ENCODE results near the gene MT1X. TPM values are rescaled to one million over a fixed set of nuclear protein-coding genes. Genes with fewer than 3 reads are reported as not detected.

Gene MT1X
- polyA plus RNA-seq, 1 donor (not counting 4 experiments of a cell fraction or from before 2014, with no cell fraction given), result 58.3 TPM

DNA sequence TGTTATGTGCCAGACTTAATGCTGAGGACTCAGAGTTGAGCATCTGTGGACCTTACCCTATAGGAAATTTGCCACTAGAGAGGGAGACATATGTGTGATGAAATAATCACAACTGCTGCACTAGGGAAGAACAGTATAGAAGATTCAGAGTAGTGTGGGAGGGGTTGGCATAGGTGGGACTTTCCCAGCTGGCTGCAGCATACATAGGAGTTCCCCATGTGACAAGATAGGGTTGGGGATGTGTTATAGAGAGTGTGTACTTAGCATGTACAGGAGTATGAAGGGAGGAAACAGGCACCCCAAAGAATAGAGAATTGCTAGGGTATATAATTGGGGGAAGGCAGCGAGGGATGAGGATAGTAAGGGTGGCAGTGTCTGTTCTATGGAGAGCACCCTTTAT, 50.6 kb downstream of the MT1X start:
- DNase-seq (ENCODE audit: low read depth, low spot score) (no peak), FAIRE-seq (no peak)
- no peak for TF ChIP-seq EZH2 (IDR thresholded peaks at IDR 0.05; ENCODE audit: low read length)
- TF ChIP-seq, protein P1, sequence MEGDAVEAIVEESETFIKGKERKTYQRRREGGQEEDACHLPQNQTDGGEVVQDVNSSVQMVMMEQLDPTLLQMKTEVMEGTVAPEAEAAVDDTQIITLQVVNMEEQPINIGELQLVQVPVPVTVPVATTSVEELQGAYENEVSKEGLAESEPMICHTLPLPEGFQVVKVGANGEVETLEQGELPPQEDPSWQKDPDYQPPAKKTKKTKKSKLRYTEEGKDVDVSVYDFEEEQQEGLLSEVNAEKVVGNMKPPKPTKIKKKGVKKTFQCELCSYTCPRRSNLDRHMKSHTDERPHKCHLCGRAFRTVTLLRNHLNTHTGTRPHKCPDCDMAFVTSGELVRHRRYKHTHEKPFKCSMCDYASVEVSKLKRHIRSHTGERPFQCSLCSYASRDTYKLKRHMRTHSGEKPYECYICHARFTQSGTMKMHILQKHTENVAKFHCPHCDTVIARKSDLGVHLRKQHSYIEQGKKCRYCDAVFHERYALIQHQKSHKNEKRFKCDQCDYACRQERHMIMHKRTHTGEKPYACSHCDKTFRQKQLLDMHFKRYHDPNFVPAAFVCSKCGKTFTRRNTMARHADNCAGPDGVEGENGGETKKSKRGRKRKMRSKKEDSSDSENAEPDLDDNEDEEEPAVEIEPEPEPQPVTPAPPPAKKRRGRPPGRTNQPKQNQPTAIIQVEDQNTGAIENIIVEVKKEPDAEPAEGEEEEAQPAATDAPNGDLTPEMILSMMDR (optimal IDR thresholded peaks at IDR 0.05 in 1 of 3, IDR thresholded peaks at IDR 0.05 in 1 of 3, conservative IDR thresholded peaks at IDR 0.05 in 1 of 3; ENCODE audit: extremely low read depth in 1 of 3, insufficient read depth in 2 of 3, low read length in 3 of 3), result no peak
- Histone ChIP-seq H3K79me2 (ENCODE audit: control insufficient read depth, insufficient read depth, low read length) (peaks cover 75% of the 10 kb centered on the region), H3K9me1 (ENCODE audit: control insufficient read depth, extremely low read depth, insufficient read depth, low read length) (peaks cover 4% of the 10 kb centered on the region), H3K4me3 (ENCODE audit: control insufficient read depth in 2 of 3, extremely low read depth in 1 of 3, insufficient read depth in 2 of 3, low read depth in 1 of 3, low read length in 3 of 3) (no peak overlapping the region), H3K4me2 (ENCODE audit: control insufficient read depth, extremely low read depth, insufficient read depth, low read depth, low read length) (no peak overlapping the region), H3K9me3 (ENCODE audit: control insufficient read depth, low read depth, low read length) (no peaks in the 10 kb centered on the region), H3K27ac (ENCODE audit: control insufficient read depth, insufficient read depth, low read length) (no peak overlapping the region), H3K36me3 (ENCODE audit: control insufficient read depth in 2 of 2, extremely low read depth in 1 of 2, insufficient read depth in 2 of 2, low read length in 2 of 2) (peaks cover 2 to 6% of the 10 kb centered on the region in 2 experiments), H2AFZ (ENCODE audit: control insufficient read depth, low read length) (no peak overlapping the region), H3K9ac (ENCODE audit: control insufficient read depth, extremely low read depth, insufficient read depth, low read length) (no peak overlapping the region), H4K20me1 (ENCODE audit: control insufficient read depth, extremely low read depth, insufficient read depth, low read length) (no peaks in the 10 kb centered on the region), H3K4me1 (ENCODE audit: control insufficient read depth, extremely low read depth, insufficient read depth, low read length) (peaks cover 40% of the 10 kb centered on the region), H3K27me3 (ENCODE audit: control insufficient read depth, extremely low read depth, insufficient read depth, low read length) (no peaks in the 10 kb centered on the region)
- dilution Hi-C loops (cut with MboI; ENCODE audit: extremely low pct_ligation_motif_present, low sequenced_read_pairs), result no loop called here

Other genes starting within 250 kb of the MT1X start
- gene NUDT21, start 231.1 kb upstream of the MT1X start, polyA plus RNA-seq, result 59.9 to 98.2 TPM (median 81.5 TPM) in 3 replicates
- 47.3 to 112 TPM (median 70.5 TPM) in 3 replicates for gene OGFOD1, start 230.9 kb upstream of the MT1X start, polyA plus RNA-seq
- 43.5 to 76.1 TPM (median 62.3 TPM) in 3 replicates for gene BBS2, start 162.4 kb upstream of the MT1X start, polyA plus RNA-seq
- 0.77 to 2.1 TPM in 2 of 3 replicates, not detected in the other for gene MT4, start 117.4 kb upstream of the MT1X start, polyA plus RNA-seq
- not detected in 3 replicates for gene MT3, start 92.9 kb upstream of the MT1X start, polyA plus RNA-seq
- gene MT2A, start 73.9 kb upstream of the MT1X start, polyA plus RNA-seq, result 489 to 1,016 TPM (median 990 TPM) in 3 replicates
- gene MT1E, start 56.7 kb upstream of the MT1X start, polyA plus RNA-seq, result 394 to 1,732 TPM (median 404 TPM) in 3 replicates
- gene MT1M, start 49.8 kb upstream of the MT1X start, polyA plus RNA-seq, result 0.20 to 0.74 TPM (median 0.24 TPM) in 3 replicates
- gene MT1A, start 43.8 kb upstream of the MT1X start, polyA plus RNA-seq, result not detected in 3 replicates
- not detected in 3 replicates for gene MT1B, start 30.6 kb upstream of the MT1X start, polyA plus RNA-seq
- 1.5 to 4.1 TPM (median 2.3 TPM) in 3 replicates for gene MT1F, start 24.5 kb upstream of the MT1X start, polyA plus RNA-seq
- 8.4 to 21.5 TPM (median 9.8 TPM) in 3 replicates for gene MT1G, start 14.4 kb upstream of the MT1X start, polyA plus RNA-seq
- 0.79 to 4.0 TPM in 2 of 3 replicates, not detected in the other for gene MT1H, start 12.7 kb upstream of the MT1X start, polyA plus RNA-seq
- gene NUP93, start 47.7 kb downstream of the MT1X start, polyA plus RNA-seq, result 59.2 to 79.7 TPM (median 74.1 TPM) in 3 replicates
- 0.01 TPM in 1 of 3 replicates, not detected in the others for gene SLC12A3, start 182.7 kb downstream of the MT1X start, polyA plus RNA-seq
- gene HERPUD1, start 249.7 kb downstream of the MT1X start, polyA plus RNA-seq, result 138 to 183 TPM (median 151 TPM) in 3 replicates